GM12891 (cell line): ENCODE results near the gene RAB40C.

Source experiments
- PAX5 ChIP-seq: IDR thresholded peaks from 2 replicates; pipeline ENCODE4 v1.6.1; 2011; ENCODE audit warnings: low read length, moderate library complexity, mild to moderate bottlenecking; ENCODE audit not compliant: insufficient read depth, severe bottlenecking
- POLR2A ChIP-seq: IDR thresholded peaks from 2 replicates; pipeline ENCODE4 v1.6.1; 2011; ENCODE audit warnings: low read depth, low read length, control low read depth
- POLR2AphosphoS5 ChIP-seq: IDR thresholded peaks from 2 replicates; pipeline ENCODE4 v1.6.1; 2011; ENCODE audit warnings: low read depth, low read length, control low read depth

DNA sequence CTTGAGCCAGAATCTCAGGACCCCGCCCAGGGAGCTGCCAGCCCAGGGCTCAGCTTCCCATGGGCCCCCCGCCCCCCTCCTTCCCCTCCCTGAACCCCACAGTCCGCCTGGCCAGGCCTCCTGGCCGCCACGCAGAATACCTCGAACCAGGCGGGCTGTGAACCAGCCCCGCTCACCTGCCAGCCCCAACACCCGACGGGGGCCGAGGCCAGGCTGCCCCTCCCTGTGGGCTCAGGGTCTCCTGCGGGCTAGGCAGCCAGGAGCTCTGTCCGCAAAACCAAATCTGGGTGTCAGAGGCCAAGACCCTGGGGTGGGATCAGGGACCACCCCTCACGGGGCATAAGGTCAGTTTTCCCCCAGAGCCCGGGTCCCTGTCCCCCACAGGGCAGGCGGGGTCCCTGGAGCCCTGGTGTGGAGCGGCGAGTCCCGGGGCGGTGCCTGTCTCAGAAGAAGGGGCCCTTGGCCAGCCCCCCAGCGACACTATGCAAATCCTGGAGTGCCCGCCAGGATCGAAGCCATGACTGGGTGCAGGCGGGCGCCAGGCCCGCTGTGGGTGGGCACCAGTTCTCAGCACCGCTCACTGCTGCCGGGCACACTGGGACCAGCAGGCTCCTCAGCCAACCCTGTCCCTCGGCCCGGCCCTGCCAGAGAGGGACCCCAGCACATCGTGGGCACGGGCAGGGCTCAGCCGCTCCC is 36.1 kb upstream of the RAB40C start:
- TF ChIP-seq POLR2A (no peak), POLR2AphosphoS5 (no peak), PAX5 (no peak)
